Neural progenitor cell (in vitro differentiated cells): ENCODE data around the gene AK1. TPM values are rescaled to one million over a fixed set of nuclear protein-coding genes. Genes with fewer than 3 reads are reported as not detected.

Source experiments
- DNase-seq: peaks from one replicate; pipeline ENCODE4 v3.0.0-alpha.2; 2016; ENCODE audit warnings: low spot score
- H2AFZ ChIP-seq: fragments of 200-600 bp; sonication (generic); replicated peaks from 2 replicates; pipeline ENCODE4 v1.6.1; 2016; ENCODE audit warnings: antibody characterized with exemption
- H3F3A ChIP-seq: fragments of 200-600 bp; sonication (generic); 2 replicates; pipeline ENCODE4 v1.6.1; 2016; ENCODE audit warnings: antibody characterized with exemption, low read depth
- H3K27ac ChIP-seq: fragments of 200-600 bp; sonication (generic); 2 replicates; pipeline ENCODE4 v1.5.1; 2016; ENCODE audit warnings: mild to moderate bottlenecking
- H3K27me3 ChIP-seq: fragments of 200-600 bp; sonication (generic); 2 replicates; pipeline ENCODE4 v1.6.1; 2016; ENCODE audit warnings: mild to moderate bottlenecking, moderate library complexity
- H3K36me3 ChIP-seq: fragments of 200-600 bp; sonication (generic); 2 replicates; pipeline ENCODE4 v1.5.1; 2016
- H3K4me1 ChIP-seq: fragments of 200-600 bp; sonication (generic); 2 replicates; pipeline ENCODE4 v1.6.1; 2016; ENCODE audit warnings: mixed run types
- H3K4me2 ChIP-seq: fragments of 200-600 bp; sonication (generic); 2 replicates; pipeline ENCODE4 v1.6.1; 2016
- H3K4me3 ChIP-seq: fragments of 200-600 bp; sonication (generic); 2 replicates; pipeline ENCODE4 v1.5.1; 2016
- H3K79me2 ChIP-seq: fragments of 200-600 bp; sonication (generic); 2 replicates; pipeline ENCODE4 v1.6.1; 2016; ENCODE audit warnings: low read depth
- H3K9ac ChIP-seq: fragments of 200-600 bp; sonication (generic); 2 replicates; pipeline ENCODE4 v1.6.1; 2016
- H3K9me3 ChIP-seq: fragments of 200-600 bp; sonication (generic); 2 replicates; pipeline ENCODE4 v1.5.1; 2016; ENCODE audit warnings: low read depth
- H4K20me1 ChIP-seq: fragments of 200-600 bp; sonication (generic); 2 replicates; pipeline ENCODE4 v1.6.1; 2016; ENCODE audit warnings: low read depth
- H3K27ac Mint-ChIP-seq: 3 replicates; pipeline ENCODE4 v1.8.0; 2021; ENCODE audit warnings: mixed read lengths
- H3K27me3 Mint-ChIP-seq: 2 replicates; pipeline ENCODE4 v1.8.0; 2022; ENCODE audit warnings: low read depth, mild to moderate bottlenecking, inconsistent platforms, moderate library complexity, mixed read lengths; ENCODE audit not compliant: insufficient read depth
- H3K36me3 Mint-ChIP-seq: 3 replicates; pipeline ENCODE4 v1.8.0; 2021; ENCODE audit warnings: mixed read lengths
- H3K4me1 Mint-ChIP-seq: 3 replicates; pipeline ENCODE4 v1.8.0; 2021; ENCODE audit warnings: mixed read lengths
- H3K4me3 Mint-ChIP-seq: 3 replicates; pipeline ENCODE4 v1.8.0; 2021; ENCODE audit warnings: mild to moderate bottlenecking, moderate library complexity, mixed read lengths
- H3K9me3 Mint-ChIP-seq: 3 replicates; pipeline ENCODE4 v1.8.0; 2020; ENCODE audit warnings: mixed read lengths
- CTCF ChIP-seq: fragments of 200-600 bp; sonication (generic); IDR thresholded peaks from 2 replicates; pipeline ENCODE4 v1.5.1; 2017; ENCODE audit warnings: antibody characterized with exemption, mild to moderate bottlenecking
- EZH2 ChIP-seq: fragments of 200-600 bp; sonication (generic); IDR thresholded peaks from 2 replicates; pipeline ENCODE4 v1.6.1; 2017; ENCODE audit warnings: antibody characterized with exemption, mild to moderate bottlenecking, moderate library complexity
- EZH2phosphoT487 ChIP-seq: fragments of 200-600 bp; sonication (generic); IDR thresholded peaks from 2 replicates; pipeline ENCODE4 v1.6.1; 2017; ENCODE audit warnings: antibody characterized with exemption
- total RNA-seq: library from RNA; depleted of rRNA; stranded (reverse); fragments of >200 nt; gene quantifications from 2 replicates; pipeline ENCODE4 v1.2.3, GENCODE V29; 2015; ENCODE audit warnings: low replicate concordance

AK1 gene
- total RNA-seq, 1 donor from 2014 or later: 25.6 TPM

- Mint-ChIP-seq H3K36me3 (peaks cover 47% of the 10 kb centered on the region), H3K27me3 (peaks cover 2% of the 10 kb centered on the region), H3K9me3 (peaks cover 20% of the 10 kb centered on the region), H3K27ac (no peak overlapping the region), H3K4me1 (peaks cover 24% of the 10 kb centered on the region), H3K4me3 (no peak overlapping the region)
- no peak overlapping the region for H3K9ac ChIP-seq
- peaks cover 9% of the 10 kb centered on the region for H3K79me2 ChIP-seq
- H4K20me1 ChIP-seq: peaks cover 31% of the 10 kb centered on the region
- peaks cover 12% of the 10 kb centered on the region for H3F3A ChIP-seq
- no peak overlapping the region for H3K4me2 ChIP-seq
- TF ChIP-seq CTCF: no peak
- TF ChIP-seq EZH2phosphoT487: no peak
- no peak for TF ChIP-seq EZH2
- H2AFZ ChIP-seq: no peak overlapping the region
- H3K4me3 ChIP-seq: no peak overlapping the region
- no peaks in the 10 kb centered on the region for H3K27me3 ChIP-seq
- DNase-seq: no peak
- peaks cover 21% of the 10 kb centered on the region for H3K36me3 ChIP-seq
- no peaks in the 10 kb centered on the region for H3K9me3 ChIP-seq
- H3K4me1 ChIP-seq: peaks cover 14% of the 10 kb centered on the region
- H3K27ac ChIP-seq: no peak overlapping the region
Measured at GRCh38 chr9:127892831-127893230, 15.4 kb upstream of the AK1 start.

GRCh38 chr9:127890053-127890452 lies 12.6 kb upstream of the AK1 start:
- Mint-ChIP-seq H3K27ac (no peak overlapping the region), H3K27me3 (peaks cover 2% of the 10 kb centered on the region), H3K36me3 (peaks cover 40% of the 10 kb centered on the region), H3K4me1 (peaks cover 16% of the 10 kb centered on the region), H3K4me3 (no peak overlapping the region), H3K9me3 (peaks cover 17% of the 10 kb centered on the region)
- DNase-seq: no peak
- Histone ChIP-seq H2AFZ (no peak overlapping the region), H3F3A (peaks cover 4% of the 10 kb centered on the region), H4K20me1 (peaks cover 8% of the 10 kb centered on the region), H3K9me3 (no peaks in the 10 kb centered on the region), H3K4me2 (no peak overlapping the region), H3K27me3 (no peaks in the 10 kb centered on the region), H3K9ac (no peak overlapping the region), H3K36me3 (peaks cover 20% of the 10 kb centered on the region), H3K27ac (no peak overlapping the region), H3K4me3 (no peak overlapping the region), H3K4me1 (peaks cover 5% of the 10 kb centered on the region), H3K79me2 (no peaks in the 10 kb centered on the region)
- TF ChIP-seq EZH2phosphoT487: no peak
- no peak for TF ChIP-seq CTCF
- no peak for TF ChIP-seq EZH2

GRCh38 chr9:127887792-127888191 lies 10.3 kb upstream of the AK1 start:
- peaks cover 17% of the 10 kb centered on the region for H3K36me3 Mint-ChIP-seq
- peaks cover 5% of the 10 kb centered on the region for H3K9me3 Mint-ChIP-seq
- H3K4me3 Mint-ChIP-seq: no peak overlapping the region
- H3K4me1 Mint-ChIP-seq: peaks cover 23% of the 10 kb centered on the region
- TF ChIP-seq EZH2 (no peak), EZH2phosphoT487 (no peak), CTCF (no peak)
- H3K4me2 ChIP-seq: no peak overlapping the region
- no peak for DNase-seq
- peaks cover 8% of the 10 kb centered on the region for H4K20me1 ChIP-seq
- H3K79me2 ChIP-seq: no peaks in the 10 kb centered on the region
- H3K27ac Mint-ChIP-seq: peak overlapping the region; percentile 63
- peaks cover 5% of the 10 kb centered on the region for H3K4me1 ChIP-seq
- no peak overlapping the region for H3K4me3 ChIP-seq
- peaks cover 6% of the 10 kb centered on the region for H3F3A ChIP-seq
- H3K27ac ChIP-seq: no peak overlapping the region
- H3K27me3 Mint-ChIP-seq: peaks cover 2% of the 10 kb centered on the region
- no peak overlapping the region for H2AFZ ChIP-seq
- H3K27me3 ChIP-seq: no peaks in the 10 kb centered on the region
- H3K9ac ChIP-seq: no peak overlapping the region
- no peaks in the 10 kb centered on the region for H3K9me3 ChIP-seq
- H3K36me3 ChIP-seq: peaks cover under 1% of the 10 kb centered on the region
